ENCODE measurements around the gene SHISA6. TPM values are rescaled to one million over a fixed set of nuclear protein-coding genes. Genes with fewer than 3 reads are reported as not detected.

Gene SHISA6
- total RNA-seq, 4 donors from 2014 or later = 0.14 to 4.2 (median 0.32) TPM; not detected in 1

DNA sequence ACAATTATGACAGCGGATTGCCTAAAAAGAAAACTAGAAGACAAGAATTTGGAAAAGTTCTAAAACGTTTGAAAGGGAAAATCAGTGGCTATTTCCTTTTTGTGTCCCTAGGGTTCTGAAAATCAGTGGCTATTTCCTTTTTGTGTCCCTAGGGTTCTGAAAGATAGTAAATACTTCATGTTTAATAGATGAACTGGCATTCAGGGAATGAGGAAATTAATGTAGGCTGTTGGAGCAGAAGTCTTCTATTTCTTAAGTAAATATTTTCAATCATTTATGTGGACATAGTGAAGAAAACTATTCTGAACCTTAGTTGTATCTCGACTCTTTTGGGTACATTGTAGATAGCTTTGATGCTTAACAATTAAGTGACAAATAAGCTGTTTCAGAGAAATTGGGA, 78.9 kb downstream of the SHISA6 start:
- no peaks in the 10 kb centered on the region for H3K36me3 ChIP-seq
- no peak for DNase-seq
- no peak overlapping the region for H3K4me3 ChIP-seq
- in situ Hi-C loops (cut with MboI; ENCODE audit: low pct_ligation_motif_present in 1 of 4, low pct_unique_long_range_greater_than_20kb in 1 of 4, low sequenced_read_pairs in 3 of 4) = loop anchor here in 1 of 4 donors (5.0 kb wide), 1 partner anchor 613 kb away; no protein-coding TSS in a partner anchor
- no peak for TF ChIP-seq POLR2A (IDR thresholded peaks at IDR 0.05)
- TF ChIP-seq EP300 (IDR thresholded peaks at IDR 0.05; ENCODE audit: low read depth) = no peak
- no peak for TF ChIP-seq POLR2AphosphoS5 (IDR thresholded peaks at IDR 0.05)
- TF ChIP-seq, protein P1, sequence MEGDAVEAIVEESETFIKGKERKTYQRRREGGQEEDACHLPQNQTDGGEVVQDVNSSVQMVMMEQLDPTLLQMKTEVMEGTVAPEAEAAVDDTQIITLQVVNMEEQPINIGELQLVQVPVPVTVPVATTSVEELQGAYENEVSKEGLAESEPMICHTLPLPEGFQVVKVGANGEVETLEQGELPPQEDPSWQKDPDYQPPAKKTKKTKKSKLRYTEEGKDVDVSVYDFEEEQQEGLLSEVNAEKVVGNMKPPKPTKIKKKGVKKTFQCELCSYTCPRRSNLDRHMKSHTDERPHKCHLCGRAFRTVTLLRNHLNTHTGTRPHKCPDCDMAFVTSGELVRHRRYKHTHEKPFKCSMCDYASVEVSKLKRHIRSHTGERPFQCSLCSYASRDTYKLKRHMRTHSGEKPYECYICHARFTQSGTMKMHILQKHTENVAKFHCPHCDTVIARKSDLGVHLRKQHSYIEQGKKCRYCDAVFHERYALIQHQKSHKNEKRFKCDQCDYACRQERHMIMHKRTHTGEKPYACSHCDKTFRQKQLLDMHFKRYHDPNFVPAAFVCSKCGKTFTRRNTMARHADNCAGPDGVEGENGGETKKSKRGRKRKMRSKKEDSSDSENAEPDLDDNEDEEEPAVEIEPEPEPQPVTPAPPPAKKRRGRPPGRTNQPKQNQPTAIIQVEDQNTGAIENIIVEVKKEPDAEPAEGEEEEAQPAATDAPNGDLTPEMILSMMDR (IDR thresholded peaks at IDR 0.05) = no peak
- no peaks in the 10 kb centered on the region for H3K4me1 ChIP-seq
- WGBS, 2 donors (ENCODE audit: low coverage in 1 of 2) = 42 to 43% methylated on average over 3 of the region's 3 CpGs
- intact Hi-C loops (cut with DNase I; ENCODE audit: low total_unique reads) = no loop called here
- no peaks in the 10 kb centered on the region for H3K9me3 ChIP-seq
- no peak overlapping the region for H3K27ac ChIP-seq
- H3K27me3 ChIP-seq = no peaks in the 10 kb centered on the region

DNA sequence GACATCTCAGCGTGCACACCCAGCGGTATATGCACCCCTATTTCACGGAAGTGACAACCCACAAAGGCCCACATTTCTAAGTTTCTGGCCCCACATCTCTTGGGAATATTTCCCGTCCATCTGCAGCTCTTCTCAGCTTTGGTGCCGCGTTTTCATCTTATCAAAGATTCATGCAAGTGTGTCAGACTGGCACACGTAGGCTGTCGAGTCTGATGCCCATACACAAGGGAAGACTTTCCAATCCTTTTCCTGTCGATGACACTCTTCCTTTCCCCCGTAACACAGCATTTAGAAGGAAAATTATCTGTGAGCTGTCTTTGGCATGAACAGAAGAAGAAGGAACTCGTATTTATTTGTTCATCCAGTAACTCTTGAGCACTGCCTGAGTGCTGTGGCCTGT, 83.0 kb downstream of the SHISA6 start:
- intact Hi-C loops (cut with DNase I; ENCODE audit: low total_unique reads) = no loop called here
- Histone ChIP-seq H3K36me3 (no peaks in the 10 kb centered on the region), H3K27me3 (no peaks in the 10 kb centered on the region), H3K9me3 (no peaks in the 10 kb centered on the region), H3K4me1 (no peaks in the 10 kb centered on the region), H3K4me3 (no peak overlapping the region), H3K27ac (no peak overlapping the region)
- DNase-seq = no peak
- in situ Hi-C loops (cut with MboI; ENCODE audit: low pct_ligation_motif_present in 1 of 4, low pct_unique_long_range_greater_than_20kb in 1 of 4, low sequenced_read_pairs in 3 of 4) = no loop called here
- TF ChIP-seq EP300 (IDR thresholded peaks at IDR 0.05; ENCODE audit: low read depth) (no peak), POLR2A (IDR thresholded peaks at IDR 0.05) (no peak), POLR2AphosphoS5 (IDR thresholded peaks at IDR 0.05) (no peak)
- TF ChIP-seq, protein P1 (IDR thresholded peaks at IDR 0.05) = no peak
- 86 to 92% methylated on average over 3 to 11 of the region's 11 CpGs for WGBS, 2 donors (ENCODE audit: low coverage in 1 of 2)

DNA sequence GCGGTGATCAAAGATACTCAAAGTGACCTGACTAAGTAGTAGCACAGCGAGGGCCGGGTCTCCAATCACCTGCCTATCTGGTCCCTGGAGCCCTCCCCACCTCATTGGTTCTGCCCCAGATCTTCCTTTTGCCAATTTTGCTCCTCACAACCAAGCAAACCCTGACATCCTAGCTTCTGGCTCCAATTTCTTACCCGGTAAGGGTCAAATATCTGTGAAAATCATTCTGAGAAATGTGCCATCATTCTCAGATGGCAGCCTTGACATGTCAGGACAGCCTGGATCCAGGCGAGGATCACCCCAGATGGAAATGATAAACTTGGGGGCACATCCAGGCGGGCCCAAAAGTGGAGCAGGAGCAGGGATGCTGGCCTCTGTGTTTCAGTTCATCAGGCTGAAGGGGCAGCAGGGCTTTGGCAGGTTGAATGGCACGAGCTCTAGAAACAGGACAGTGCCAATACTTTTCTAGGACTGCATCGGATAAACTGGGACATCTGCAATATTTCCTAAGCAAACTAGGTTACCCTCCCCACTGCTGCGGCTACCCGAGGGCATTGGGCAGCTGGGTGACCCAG, 83.9 kb downstream of the SHISA6 start:
- Histone ChIP-seq H3K27ac (no peak overlapping the region), H3K36me3 (no peaks in the 10 kb centered on the region), H3K27me3 (no peaks in the 10 kb centered on the region), H3K9me3 (no peaks in the 10 kb centered on the region), H3K4me3 (no peak overlapping the region), H3K4me1 (no peaks in the 10 kb centered on the region)
- in situ Hi-C loops (cut with MboI; ENCODE audit: low pct_ligation_motif_present in 1 of 4, low pct_unique_long_range_greater_than_20kb in 1 of 4, low sequenced_read_pairs in 3 of 4) (no loop called here), intact Hi-C loops (cut with DNase I; ENCODE audit: low total_unique reads) (no loop called here)
- 84% methylated on average over 10 of the region's 10 CpGs; no CpG with 5 or more reads in 1 of the 2 donors for WGBS, 2 donors (ENCODE audit: low coverage in 1 of 2)
- TF ChIP-seq, protein P1 (IDR thresholded peaks at IDR 0.05) = no peak
- no peak for TF ChIP-seq POLR2AphosphoS5 (IDR thresholded peaks at IDR 0.05)
- no peak for TF ChIP-seq EP300 (IDR thresholded peaks at IDR 0.05; ENCODE audit: low read depth)
- TF ChIP-seq POLR2A (IDR thresholded peaks at IDR 0.05) = no peak
- DNase-seq = no peak

DNA sequence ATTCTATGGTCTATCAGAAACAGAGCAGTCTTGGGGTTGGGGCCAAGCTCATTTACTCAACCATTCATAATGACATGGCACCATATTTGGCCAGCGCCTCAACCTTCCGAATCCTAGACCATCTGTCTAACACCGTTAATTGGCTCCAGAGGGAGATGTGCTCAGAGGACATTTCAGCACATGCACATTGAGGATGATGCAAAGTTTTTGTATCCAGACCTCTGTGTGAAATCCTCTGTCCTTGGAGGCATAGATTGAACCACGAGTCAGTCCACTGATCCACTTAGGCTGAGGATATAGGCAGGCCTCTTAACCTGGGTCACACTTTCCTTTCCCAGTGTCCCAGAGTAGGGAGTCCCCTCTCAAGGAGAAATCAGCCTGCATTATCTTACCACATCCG, 85.5 kb downstream of the SHISA6 start:
- WGBS, 2 donors (ENCODE audit: low coverage in 1 of 2) = 89 to 100% methylated on average over 1 to 5 of the region's 5 CpGs
- no peaks in the 10 kb centered on the region for H3K27me3 ChIP-seq
- in situ Hi-C loops (cut with MboI; ENCODE audit: low pct_ligation_motif_present in 1 of 4, low pct_unique_long_range_greater_than_20kb in 1 of 4, low sequenced_read_pairs in 3 of 4) = no loop called here
- no peak overlapping the region for H3K4me3 ChIP-seq
- no peaks in the 10 kb centered on the region for H3K4me1 ChIP-seq
- TF ChIP-seq EP300 (IDR thresholded peaks at IDR 0.05; ENCODE audit: low read depth) (no peak), POLR2A (IDR thresholded peaks at IDR 0.05) (no peak), POLR2AphosphoS5 (IDR thresholded peaks at IDR 0.05) (no peak)
- TF ChIP-seq, protein P1 (IDR thresholded peaks at IDR 0.05) = no peak
- DNase-seq = no peak
- H3K27ac ChIP-seq = no peak overlapping the region
- H3K36me3 ChIP-seq = no peaks in the 10 kb centered on the region
- intact Hi-C loops (cut with DNase I; ENCODE audit: low total_unique reads) = no loop called here
- H3K9me3 ChIP-seq = no peaks in the 10 kb centered on the region

Data from transverse colon (tissue), 4 donors.